ENCODE results near the gene KLK13. TPM values are rescaled to one million over a fixed set of nuclear protein-coding genes. Genes with fewer than 3 reads are reported as not detected.

KLK13 gene
- total and polyA plus RNA-seq, 9 donors = 0.33 to 1.2 (median 0.69) TPM; not detected in 4

DNA sequence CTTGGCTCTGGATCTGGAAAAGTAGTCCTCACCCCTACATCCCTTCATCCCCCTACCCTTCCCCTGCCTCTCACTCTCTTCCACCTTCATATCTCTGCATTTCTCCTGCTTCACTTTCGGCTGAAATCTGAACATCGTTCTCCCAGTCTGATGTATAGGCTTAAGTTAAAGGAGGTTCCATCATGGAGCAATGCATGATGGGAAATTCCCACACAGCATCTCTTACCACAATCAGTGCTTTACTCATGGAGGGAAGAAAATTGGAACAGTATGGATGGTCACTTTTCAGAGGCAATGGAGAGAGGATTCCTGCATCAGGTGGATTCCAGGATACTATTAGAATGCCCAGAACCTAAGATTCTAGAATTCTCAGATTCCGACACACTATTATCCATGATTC lies 57.4 kb downstream of the KLK13 start:
- WGBS, 3 donors = 67 to 80% (median 72%) methylated on average over 3 of the region's 3 CpGs
- no peak overlapping the region for H3K27ac ChIP-seq
- H3K36me3 ChIP-seq = no peaks in the 10 kb centered on the region
- H3K27me3 ChIP-seq = no peaks in the 10 kb centered on the region
- intact Hi-C loops (cut with DNase I) = no loop called here
- H3K4me1 ChIP-seq (ENCODE audit: insufficient read depth) = no peaks in the 10 kb centered on the region
- no peak overlapping the region for H3K4me3 ChIP-seq
- TF ChIP-seq, protein P1, sequence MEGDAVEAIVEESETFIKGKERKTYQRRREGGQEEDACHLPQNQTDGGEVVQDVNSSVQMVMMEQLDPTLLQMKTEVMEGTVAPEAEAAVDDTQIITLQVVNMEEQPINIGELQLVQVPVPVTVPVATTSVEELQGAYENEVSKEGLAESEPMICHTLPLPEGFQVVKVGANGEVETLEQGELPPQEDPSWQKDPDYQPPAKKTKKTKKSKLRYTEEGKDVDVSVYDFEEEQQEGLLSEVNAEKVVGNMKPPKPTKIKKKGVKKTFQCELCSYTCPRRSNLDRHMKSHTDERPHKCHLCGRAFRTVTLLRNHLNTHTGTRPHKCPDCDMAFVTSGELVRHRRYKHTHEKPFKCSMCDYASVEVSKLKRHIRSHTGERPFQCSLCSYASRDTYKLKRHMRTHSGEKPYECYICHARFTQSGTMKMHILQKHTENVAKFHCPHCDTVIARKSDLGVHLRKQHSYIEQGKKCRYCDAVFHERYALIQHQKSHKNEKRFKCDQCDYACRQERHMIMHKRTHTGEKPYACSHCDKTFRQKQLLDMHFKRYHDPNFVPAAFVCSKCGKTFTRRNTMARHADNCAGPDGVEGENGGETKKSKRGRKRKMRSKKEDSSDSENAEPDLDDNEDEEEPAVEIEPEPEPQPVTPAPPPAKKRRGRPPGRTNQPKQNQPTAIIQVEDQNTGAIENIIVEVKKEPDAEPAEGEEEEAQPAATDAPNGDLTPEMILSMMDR (IDR thresholded peaks at IDR 0.05) = no peak
- no peak for TF ChIP-seq POLR2A (IDR thresholded peaks at IDR 0.05)
- no peak for TF ChIP-seq EP300 (IDR thresholded peaks at IDR 0.05)
- H3K9me3 ChIP-seq = no peaks in the 10 kb centered on the region
- DNase-seq = no peak

DNA sequence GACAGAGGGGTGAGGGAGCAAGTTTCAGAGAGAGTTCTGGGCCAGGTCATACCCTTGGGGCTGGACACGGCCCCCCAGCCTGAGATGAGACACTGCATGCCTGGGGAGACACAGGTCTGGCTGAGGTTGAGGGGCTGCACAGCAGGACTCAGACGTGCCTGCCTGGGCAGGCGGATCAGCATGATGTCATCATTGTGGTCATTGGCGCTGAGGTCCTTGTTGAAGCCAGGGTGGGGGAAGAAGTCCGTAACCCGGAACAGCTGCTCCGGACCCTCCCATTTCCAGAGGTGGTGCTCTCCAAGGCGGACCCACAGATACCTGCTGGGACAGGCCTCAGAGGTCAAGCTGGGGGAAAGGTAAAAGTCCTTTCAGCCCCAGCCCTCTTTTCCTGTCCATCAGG lies 58.5 kb downstream of the KLK13 start:
- H3K4me3 ChIP-seq = no peak overlapping the region
- no peak for DNase-seq
- no peaks in the 10 kb centered on the region for H3K9me3 ChIP-seq
- H3K27me3 ChIP-seq = no peaks in the 10 kb centered on the region
- 37 to 43% (median 42%) methylated on average over 8 of the region's 8 CpGs for WGBS, 3 donors
- H3K4me1 ChIP-seq (ENCODE audit: insufficient read depth) = no peaks in the 10 kb centered on the region
- intact Hi-C loops (cut with DNase I) = no loop called here
- no peaks in the 10 kb centered on the region for H3K36me3 ChIP-seq
- no peak for TF ChIP-seq POLR2A (IDR thresholded peaks at IDR 0.05)
- no peak for TF ChIP-seq EP300 (IDR thresholded peaks at IDR 0.05)
- TF ChIP-seq, protein P1 (IDR thresholded peaks at IDR 0.05) = no peak
- no peak overlapping the region for H3K27ac ChIP-seq

Other genes with a start within 250 kb of the KLK13 start
- gene KLK1, start 241.3 kb downstream of the KLK13 start, total RNA-seq = under 1 TPM in 6 of 7 donors, not detected in 1; 0.40 to 0.95 (median 0.57) TPM
- gene KLK1, start 241.3 kb downstream of the KLK13 start, polyA plus RNA-seq = 1 to 10 TPM in 1 of 2 donors, under 1 TPM in 1; 0.23 to 1.2 TPM
- not detected for gene KLK15, start 231.5 kb downstream of the KLK13 start, total RNA-seq
- gene KLK15, start 231.5 kb downstream of the KLK13 start, polyA plus RNA-seq = not detected
- gene KLK3, start 210.2 kb downstream of the KLK13 start, total RNA-seq = under 1 TPM in 1 of 7 donors, not detected in 6; 0.20 TPM
- under 1 TPM; 0.13 to 0.24 TPM for gene KLK3, start 210.2 kb downstream of the KLK13 start, polyA plus RNA-seq
- gene KLK2, start 191.7 kb downstream of the KLK13 start, total RNA-seq = not detected
- not detected for gene KLK2, start 191.7 kb downstream of the KLK13 start, polyA plus RNA-seq
- under 1 TPM in 1 of 7 donors, not detected in 6; 0.58 TPM for gene KLK4, start 153.7 kb downstream of the KLK13 start, total RNA-seq
- gene KLK4, start 153.7 kb downstream of the KLK13 start, polyA plus RNA-seq = not detected
- 1 to 10 TPM in 1 of 7 donors, under 1 TPM in 2, not detected in 4; 0.17 to 2.3 (median 0.41) TPM for gene KLK5, start 112.1 kb downstream of the KLK13 start, total RNA-seq
- gene KLK5, start 112.1 kb downstream of the KLK13 start, polyA plus RNA-seq = not detected
- gene KLK6, start 95.5 kb downstream of the KLK13 start, total RNA-seq = 10 to 100 TPM in 1 of 7 donors, 1 to 10 TPM in 2, under 1 TPM in 2, not detected in 2; 0.24 to 21.7 (median 3.3) TPM
- gene KLK6, start 95.5 kb downstream of the KLK13 start, polyA plus RNA-seq = under 1 TPM in 1 of 2 donors, not detected in 1; 0.07 TPM
- gene KLK7, start 81.2 kb downstream of the KLK13 start, total RNA-seq = 10 to 100 TPM in 1 of 7 donors, 1 to 10 TPM in 1, under 1 TPM in 2, not detected in 3; 0.85 to 59.6 (median 5.1) TPM
- under 1 TPM in 1 of 2 donors, not detected in 1; 0.05 TPM for gene KLK7, start 81.2 kb downstream of the KLK13 start, polyA plus RNA-seq
- gene KLK8, start 63.5 kb downstream of the KLK13 start, total RNA-seq = 10 to 100 TPM in 1 of 7 donors, 1 to 10 TPM in 2, under 1 TPM in 2, not detected in 2; 0.60 to 19.0 (median 1.6) TPM
- gene KLK8, start 63.5 kb downstream of the KLK13 start, polyA plus RNA-seq = under 1 TPM in 1 of 2 donors, not detected in 1; 0.24 TPM
- gene KLK10, start 45.4 kb downstream of the KLK13 start, total RNA-seq = 10 to 100 TPM; 14.7 to 59.1 (median 19.5) TPM
- 10 to 100 TPM in 1 of 2 donors, 1 to 10 TPM in 1; 6.9 to 15.7 TPM for gene KLK10, start 45.4 kb downstream of the KLK13 start, polyA plus RNA-seq
- gene KLK11, start 38.5 kb downstream of the KLK13 start, total RNA-seq = 10 to 100 TPM in 1 of 7 donors, 1 to 10 TPM in 3, under 1 TPM in 3; 0.33 to 91.2 (median 3.8) TPM
- 1 to 10 TPM in 1 of 2 donors, under 1 TPM in 1; 0.53 to 1.4 TPM for gene KLK11, start 38.5 kb downstream of the KLK13 start, polyA plus RNA-seq
- not detected for gene KLK12, start 30.1 kb downstream of the KLK13 start, total RNA-seq
- gene KLK12, start 30.1 kb downstream of the KLK13 start, polyA plus RNA-seq = not detected
- gene KLK14, start 17.8 kb upstream of the KLK13 start, total RNA-seq = 1 to 10 TPM in 1 of 7 donors, under 1 TPM in 2, not detected in 4; 0.30 to 1.5 (median 0.34) TPM
- under 1 TPM in 1 of 2 donors, not detected in 1; 0.10 TPM for gene KLK14, start 17.8 kb upstream of the KLK13 start, polyA plus RNA-seq
- gene CTU1, start 43.3 kb upstream of the KLK13 start, total RNA-seq = 10 to 100 TPM in 6 of 7 donors, 1 to 10 TPM in 1; 10.0 to 17.2 (median 13.2) TPM
- 1 to 10 TPM; 1.1 to 3.6 TPM for gene CTU1, start 43.3 kb upstream of the KLK13 start, polyA plus RNA-seq
- 10 to 100 TPM in 1 of 7 donors, 1 to 10 TPM in 6; 1.7 to 10.4 (median 3.1) TPM for gene SIGLEC9, start 59.8 kb upstream of the KLK13 start, total RNA-seq
- gene SIGLEC9, start 59.8 kb upstream of the KLK13 start, polyA plus RNA-seq = 1 to 10 TPM; 2.5 TPM
- gene SIGLEC7, start 77.2 kb upstream of the KLK13 start, total RNA-seq = 1 to 10 TPM in 3 of 7 donors, under 1 TPM in 2, not detected in 2; 0.38 to 3.0 (median 1.5) TPM
- gene SIGLEC7, start 77.2 kb upstream of the KLK13 start, polyA plus RNA-seq = 1 to 10 TPM in 1 of 2 donors, under 1 TPM in 1; 0.39 to 3.7 TPM
- gene CD33, start 160.0 kb upstream of the KLK13 start, total RNA-seq = 1 to 10 TPM; 1.4 to 6.9 (median 2.7) TPM
- 10 to 100 TPM in 1 of 2 donors, 1 to 10 TPM in 1; 1.3 to 16.5 TPM for gene CD33, start 160.0 kb upstream of the KLK13 start, polyA plus RNA-seq
- gene SIGLECL1, start 186.0 kb upstream of the KLK13 start, total RNA-seq = not detected
- gene SIGLECL1, start 186.0 kb upstream of the KLK13 start, polyA plus RNA-seq = not detected
- under 1 TPM in 6 of 7 donors, not detected in 1; 0.08 to 0.96 (median 0.29) TPM for gene IGLON5, start 246.6 kb upstream of the KLK13 start, total RNA-seq
- gene IGLON5, start 246.6 kb upstream of the KLK13 start, polyA plus RNA-seq = 1 to 10 TPM in 1 of 2 donors, under 1 TPM in 1; 0.13 to 1.6 TPM